ENCODE measurements around the gene SLC23A2. TPM values are rescaled to one million over a fixed set of nuclear protein-coding genes. Genes with fewer than 3 reads are reported as not detected.

Gene SLC23A2
- total RNA-seq, 4 donors from 2014 or later: 5.0 to 11.6 (median 7.9) TPM

DNA sequence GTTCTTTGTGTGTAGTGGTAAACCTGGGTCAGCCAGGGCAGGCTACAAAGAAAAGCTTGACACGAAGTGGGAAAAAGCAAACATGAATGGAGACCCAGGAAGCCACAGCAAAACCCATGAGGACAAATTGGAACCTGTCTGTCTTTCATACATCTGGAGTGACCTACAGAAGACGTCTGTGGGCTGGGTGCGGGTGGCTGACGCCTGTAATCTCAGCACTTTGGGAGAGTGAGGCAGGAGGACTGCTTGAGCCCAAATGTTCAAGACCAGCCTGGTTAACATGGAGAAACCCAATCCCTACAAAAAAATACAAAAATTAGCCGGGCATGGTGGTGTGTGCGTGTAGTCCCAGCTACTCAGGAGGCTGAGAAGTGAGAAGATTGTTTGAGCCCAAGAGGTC, 164.8 kb downstream of the SLC23A2 start:
- DNase-seq: no peak
- H3K36me3 ChIP-seq: no peaks in the 10 kb centered on the region
- in situ Hi-C loops (cut with MboI; ENCODE audit: low pct_ligation_motif_present in 1 of 4, low pct_unique_long_range_greater_than_20kb in 1 of 4, low sequenced_read_pairs in 3 of 4) (no loop called here), intact Hi-C loops (cut with DNase I; ENCODE audit: low total_unique reads) (loop anchor here (2.0 kb wide), 1 partner anchor 36 kb away; no protein-coding TSS in a partner anchor)
- 67 to 78% methylated on average over 6 of the region's 6 CpGs for WGBS, 2 donors (ENCODE audit: low coverage in 1 of 2)
- peak overlapping the region in 2 of 4 donors; percentile 29 to 30 for H3K27ac ChIP-seq
- peaks cover 0 to 8% (median 0%) of the 10 kb centered on the region in 4 donors for H3K4me1 ChIP-seq
- TF ChIP-seq POLR2A (IDR thresholded peaks at IDR 0.05) (no peak), POLR2AphosphoS5 (IDR thresholded peaks at IDR 0.05) (no peak), EP300 (IDR thresholded peaks at IDR 0.05; ENCODE audit: low read depth) (no peak)
- TF ChIP-seq, protein P1, sequence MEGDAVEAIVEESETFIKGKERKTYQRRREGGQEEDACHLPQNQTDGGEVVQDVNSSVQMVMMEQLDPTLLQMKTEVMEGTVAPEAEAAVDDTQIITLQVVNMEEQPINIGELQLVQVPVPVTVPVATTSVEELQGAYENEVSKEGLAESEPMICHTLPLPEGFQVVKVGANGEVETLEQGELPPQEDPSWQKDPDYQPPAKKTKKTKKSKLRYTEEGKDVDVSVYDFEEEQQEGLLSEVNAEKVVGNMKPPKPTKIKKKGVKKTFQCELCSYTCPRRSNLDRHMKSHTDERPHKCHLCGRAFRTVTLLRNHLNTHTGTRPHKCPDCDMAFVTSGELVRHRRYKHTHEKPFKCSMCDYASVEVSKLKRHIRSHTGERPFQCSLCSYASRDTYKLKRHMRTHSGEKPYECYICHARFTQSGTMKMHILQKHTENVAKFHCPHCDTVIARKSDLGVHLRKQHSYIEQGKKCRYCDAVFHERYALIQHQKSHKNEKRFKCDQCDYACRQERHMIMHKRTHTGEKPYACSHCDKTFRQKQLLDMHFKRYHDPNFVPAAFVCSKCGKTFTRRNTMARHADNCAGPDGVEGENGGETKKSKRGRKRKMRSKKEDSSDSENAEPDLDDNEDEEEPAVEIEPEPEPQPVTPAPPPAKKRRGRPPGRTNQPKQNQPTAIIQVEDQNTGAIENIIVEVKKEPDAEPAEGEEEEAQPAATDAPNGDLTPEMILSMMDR (IDR thresholded peaks at IDR 0.05): no peak
- no peak overlapping the region for H3K4me3 ChIP-seq
- no peaks in the 10 kb centered on the region for H3K9me3 ChIP-seq
- H3K27me3 ChIP-seq: no peaks in the 10 kb centered on the region

DNA sequence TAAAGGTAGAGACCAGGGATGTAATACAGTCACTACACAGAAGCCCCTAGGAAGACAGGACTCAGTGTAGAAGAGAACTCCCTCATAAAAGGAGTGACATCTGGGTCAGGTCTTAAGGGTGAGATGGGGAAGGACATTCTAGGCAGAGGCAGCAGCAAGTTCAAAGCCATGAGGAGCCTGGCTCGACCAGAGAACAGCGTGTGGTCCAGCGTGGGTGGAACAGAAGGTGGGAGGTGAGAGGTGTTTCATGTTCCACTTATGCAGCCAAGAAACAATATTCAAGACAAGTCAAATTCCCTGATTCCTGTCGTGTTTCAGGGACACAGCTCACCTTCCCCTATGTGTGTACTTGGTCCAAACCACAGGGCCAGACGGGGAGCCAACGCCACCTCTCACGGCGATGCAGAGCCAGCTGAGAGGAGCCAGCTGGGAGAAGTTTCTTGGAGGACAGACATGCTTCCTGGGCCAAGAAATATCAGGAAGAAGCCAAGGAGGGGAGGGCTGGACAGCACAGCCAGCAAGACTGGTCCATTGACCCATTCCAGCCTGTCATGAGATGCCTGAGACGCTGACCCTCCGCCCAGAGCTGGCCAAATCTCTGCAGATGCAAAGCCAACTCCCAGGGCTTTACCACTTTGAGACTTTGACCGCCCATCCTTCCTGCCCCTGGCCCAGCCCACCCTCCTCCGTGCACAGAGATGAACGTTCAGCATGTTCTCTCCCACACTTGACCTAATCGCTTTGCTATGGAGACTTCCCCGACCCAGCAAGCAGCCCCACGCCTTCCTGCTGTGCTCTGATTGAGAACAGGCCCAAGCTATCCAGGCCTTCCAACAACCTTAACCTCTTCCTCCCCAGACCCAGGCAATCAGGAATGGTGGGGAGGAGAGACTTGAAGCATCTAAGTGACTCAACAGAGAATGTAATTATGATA, 165.8 kb downstream of the SLC23A2 start:
- peak; percentile 17 for DNase-seq

DNA sequence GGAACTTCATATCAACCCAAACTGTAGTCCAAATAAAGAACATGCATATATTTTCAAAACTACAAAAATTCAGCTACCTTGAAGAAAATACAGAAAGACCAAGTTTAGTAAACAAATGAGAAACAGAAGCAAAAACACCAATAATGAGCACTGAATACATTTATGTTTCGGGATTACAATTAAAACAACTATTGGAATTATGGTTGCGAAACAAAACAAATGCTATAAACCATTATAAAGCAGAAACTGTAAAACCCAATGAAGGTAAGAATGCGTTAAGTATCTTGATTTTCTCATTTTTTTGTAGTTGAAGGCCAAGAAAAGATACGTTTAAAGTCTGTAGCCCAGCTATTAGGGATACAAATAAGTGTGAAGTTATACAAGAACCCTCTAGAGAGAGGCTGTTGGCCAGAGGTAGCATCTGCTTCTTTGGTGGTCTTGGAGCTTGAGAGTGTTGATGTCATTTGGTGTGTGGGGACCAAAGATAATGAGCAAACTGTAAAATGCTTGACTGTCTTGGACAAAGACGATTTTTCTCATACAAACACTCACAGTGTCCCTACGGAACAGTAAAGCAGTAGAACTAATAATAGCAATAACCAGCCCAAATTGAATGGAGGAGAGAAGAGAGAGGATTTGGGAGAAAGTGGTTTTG, 168.1 kb downstream of the SLC23A2 start:
- H3K4me3 ChIP-seq: no peak overlapping the region
- H3K36me3 ChIP-seq: no peaks in the 10 kb centered on the region
- H3K4me1 ChIP-seq: peaks cover 0 to 8% (median 0%) of the 10 kb centered on the region in 4 donors
- no peaks in the 10 kb centered on the region for H3K27me3 ChIP-seq
- H3K27ac ChIP-seq: no peak overlapping the region
- no peaks in the 10 kb centered on the region for H3K9me3 ChIP-seq
- no peak for DNase-seq
- intact Hi-C loops (cut with DNase I; ENCODE audit: low total_unique reads): no loop called here
- in situ Hi-C loops (cut with MboI; ENCODE audit: low pct_ligation_motif_present in 1 of 4, low pct_unique_long_range_greater_than_20kb in 1 of 4, low sequenced_read_pairs in 3 of 4): no loop called here
- WGBS, 2 donors (ENCODE audit: low coverage in 1 of 2): 62 to 73% methylated on average over 5 to 6 of the region's 6 CpGs
- TF ChIP-seq, protein P1 (IDR thresholded peaks at IDR 0.05): no peak
- TF ChIP-seq POLR2AphosphoS5 (IDR thresholded peaks at IDR 0.05): no peak
- TF ChIP-seq EP300 (IDR thresholded peaks at IDR 0.05; ENCODE audit: low read depth): no peak
- no peak for TF ChIP-seq POLR2A (IDR thresholded peaks at IDR 0.05)

More for the DNA sequence above, 165.8 kb downstream of the SLC23A2 start:
- H3K27me3 ChIP-seq: no peaks in the 10 kb centered on the region
- TF ChIP-seq POLR2AphosphoS5 (IDR thresholded peaks at IDR 0.05): peak in 1 of 3 donors; percentile 20
- no peak for TF ChIP-seq EP300 (IDR thresholded peaks at IDR 0.05; ENCODE audit: low read depth)
- TF ChIP-seq POLR2A (IDR thresholded peaks at IDR 0.05): no peak
- TF ChIP-seq, protein P1 (IDR thresholded peaks at IDR 0.05): no peak
- peak overlapping the region in 1 of 4 donors; percentile 10 for H3K27ac ChIP-seq
- H3K36me3 ChIP-seq: no peaks in the 10 kb centered on the region
- H3K4me1 ChIP-seq: peaks cover 0 to 8% (median 0%) of the 10 kb centered on the region in 4 donors
- H3K9me3 ChIP-seq: no peaks in the 10 kb centered on the region
- H3K4me3 ChIP-seq: no peak overlapping the region
- in situ Hi-C loops (cut with MboI; ENCODE audit: low pct_ligation_motif_present in 1 of 4, low pct_unique_long_range_greater_than_20kb in 1 of 4, low sequenced_read_pairs in 3 of 4): no loop called here
- WGBS, 2 donors (ENCODE audit: low coverage in 1 of 2): 41% methylated on average over 16 of the region's 16 CpGs; no CpG with 5 or more reads in 1 of the 2 donors
- intact Hi-C loops (cut with DNase I; ENCODE audit: low total_unique reads): loop anchor here (2.0 kb wide), 1 partner anchor 35 kb away; no protein-coding TSS in a partner anchor

- H3K27me3 ChIP-seq: no peaks in the 10 kb centered on the region
- peaks cover 0 to 8% (median 0%) of the 10 kb centered on the region in 4 donors for H3K4me1 ChIP-seq
- 78 to 79% methylated on average over 2 of the region's 2 CpGs for WGBS, 2 donors (ENCODE audit: low coverage in 1 of 2)
- no peaks in the 10 kb centered on the region for H3K9me3 ChIP-seq
- DNase-seq: no peak
- H3K4me3 ChIP-seq: no peak overlapping the region
- no peaks in the 10 kb centered on the region for H3K36me3 ChIP-seq
- H3K27ac ChIP-seq: no peak overlapping the region
- TF ChIP-seq, protein P1 (IDR thresholded peaks at IDR 0.05): no peak
- TF ChIP-seq POLR2A (IDR thresholded peaks at IDR 0.05): no peak
- no peak for TF ChIP-seq EP300 (IDR thresholded peaks at IDR 0.05; ENCODE audit: low read depth)
- TF ChIP-seq POLR2AphosphoS5 (IDR thresholded peaks at IDR 0.05): no peak
- intact Hi-C loops (cut with DNase I; ENCODE audit: low total_unique reads): no loop called here
- in situ Hi-C loops (cut with MboI; ENCODE audit: low pct_ligation_motif_present in 1 of 4, low pct_unique_long_range_greater_than_20kb in 1 of 4, low sequenced_read_pairs in 3 of 4): no loop called here
These were observed 168.8 kb downstream of the SLC23A2 start for GRCh38 chr20:4832469-4832868.
